ENCODE measurements around the gene ZBTB18. TPM values are rescaled to one million over a fixed set of nuclear protein-coding genes. Genes with fewer than 3 reads are reported as not detected.

Gene ZBTB18
- total RNA-seq, 1 experiment from 2014 or later, result 12.1 TPM

DNA sequence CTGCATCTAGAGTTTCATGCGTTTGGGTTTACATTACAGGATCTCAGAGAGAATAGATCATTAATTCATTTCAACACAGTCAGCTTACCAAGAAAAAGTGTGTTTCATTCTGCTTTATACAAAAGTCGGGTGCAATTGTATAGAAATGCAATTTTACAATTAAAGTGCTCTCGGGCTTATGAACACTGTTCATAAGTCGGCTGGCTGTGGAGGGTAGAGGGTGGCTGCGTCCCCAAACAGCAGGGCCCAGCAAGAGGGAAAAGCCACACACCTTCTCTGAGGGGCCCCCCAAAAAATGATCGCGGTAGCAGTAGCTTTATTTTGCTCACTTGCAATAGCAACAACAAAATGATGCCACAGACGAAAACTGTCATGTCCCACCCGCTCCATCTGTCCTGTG is 13.8 kb upstream of the ZBTB18 start:
- no peaks in the 10 kb centered on the region; the same call in 1 of the 2 replicates for H3K27me3 Mint-ChIP-seq (ENCODE audit: low read depth)

More for the DNA sequence above, 13.8 kb upstream of the ZBTB18 start:
- no peaks in the 10 kb centered on the region for H3K9me3 Mint-ChIP-seq
- H3K4me1 Mint-ChIP-seq, result peaks cover 2 to 4% of the 10 kb centered on the region in 2 experiments; a peak in 3 of 4 replicates
- H3K4ac ChIP-seq (ENCODE audit: low read depth, low read length), result no peak overlapping the region
- H4K20me1 ChIP-seq (ENCODE audit: control insufficient read depth, insufficient read depth, insufficient read length), result no peaks in the 10 kb centered on the region
- no peak overlapping the region for H4K91ac ChIP-seq (ENCODE audit: insufficient read length, low read depth, low read length)
- H3K23ac ChIP-seq (ENCODE audit: insufficient read length, low read depth, low read length), result no peak overlapping the region
- no peak overlapping the region for H2BK120ac ChIP-seq (ENCODE audit: low read depth, low read length, poor library complexity, severe bottlenecking)
- H3K4me1 ChIP-seq (ENCODE audit: insufficient read depth, low read length), result no peaks in the 10 kb centered on the region
- TF ChIP-seq, protein P1, sequence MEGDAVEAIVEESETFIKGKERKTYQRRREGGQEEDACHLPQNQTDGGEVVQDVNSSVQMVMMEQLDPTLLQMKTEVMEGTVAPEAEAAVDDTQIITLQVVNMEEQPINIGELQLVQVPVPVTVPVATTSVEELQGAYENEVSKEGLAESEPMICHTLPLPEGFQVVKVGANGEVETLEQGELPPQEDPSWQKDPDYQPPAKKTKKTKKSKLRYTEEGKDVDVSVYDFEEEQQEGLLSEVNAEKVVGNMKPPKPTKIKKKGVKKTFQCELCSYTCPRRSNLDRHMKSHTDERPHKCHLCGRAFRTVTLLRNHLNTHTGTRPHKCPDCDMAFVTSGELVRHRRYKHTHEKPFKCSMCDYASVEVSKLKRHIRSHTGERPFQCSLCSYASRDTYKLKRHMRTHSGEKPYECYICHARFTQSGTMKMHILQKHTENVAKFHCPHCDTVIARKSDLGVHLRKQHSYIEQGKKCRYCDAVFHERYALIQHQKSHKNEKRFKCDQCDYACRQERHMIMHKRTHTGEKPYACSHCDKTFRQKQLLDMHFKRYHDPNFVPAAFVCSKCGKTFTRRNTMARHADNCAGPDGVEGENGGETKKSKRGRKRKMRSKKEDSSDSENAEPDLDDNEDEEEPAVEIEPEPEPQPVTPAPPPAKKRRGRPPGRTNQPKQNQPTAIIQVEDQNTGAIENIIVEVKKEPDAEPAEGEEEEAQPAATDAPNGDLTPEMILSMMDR (conservative IDR thresholded peaks at IDR 0.05), result no peak
- H2BK15ac ChIP-seq (ENCODE audit: low read depth, low read length), result no peak overlapping the region
- no peaks in the 10 kb centered on the region for H3K36me3 Mint-ChIP-seq (ENCODE audit: insufficient read depth in 1 of 3, low read depth in 3 of 3)
- H3K4me3 Mint-ChIP-seq, result no peak overlapping the region
- H3K79me2 ChIP-seq (ENCODE audit: insufficient read depth, low read length), result no peaks in the 10 kb centered on the region
- H3K27ac Mint-ChIP-seq, result 0 out of 7 replicates have a peak overlapping the region, but pooled peaks of 1 of the 3 experiments have one; percentile 36
- no peak overlapping the region for H2AFZ ChIP-seq (ENCODE audit: low read length)
- no peak overlapping the region for H3K4me2 ChIP-seq (ENCODE audit: insufficient read depth, insufficient read length, low read length)
- no peaks in the 10 kb centered on the region for H3K27me3 ChIP-seq (ENCODE audit: insufficient read depth, low read length)
- H2BK12ac ChIP-seq (ENCODE audit: insufficient read length, low read depth, low read length), result no peak overlapping the region
- no peak overlapping the region for H2AK5ac ChIP-seq (ENCODE audit: insufficient read length, low read length)
- no peak overlapping the region for H3K14ac ChIP-seq (ENCODE audit: insufficient read depth, low read length)
- no peak overlapping the region for H3K18ac ChIP-seq (ENCODE audit: insufficient read length, low read depth, low read length)
- H2BK5ac ChIP-seq (ENCODE audit: insufficient read length, low read length), result no peak overlapping the region
- H3K56ac ChIP-seq (ENCODE audit: insufficient read length, low read depth, low read length), result no peak overlapping the region
- no peak overlapping the region for H2BK20ac ChIP-seq (ENCODE audit: low read depth, low read length, poor library complexity, severe bottlenecking)
- no CpG with 5 or more reads among the region's 9 CpGs for WGBS (ENCODE audit: extremely low coverage, insufficient read length, low lambda C conversion rate)
- no peaks in the 10 kb centered on the region for H3K23me2 ChIP-seq (ENCODE audit: insufficient read length, low read depth, low read length, poor library complexity, severe bottlenecking)
- H4K5ac ChIP-seq (ENCODE audit: insufficient read length, low read depth, low read length), result no peak overlapping the region
- H3K9ac ChIP-seq (ENCODE audit: extremely low read depth, insufficient read length, low read length), result no peak overlapping the region
- no peak for DNase-seq
- no peak overlapping the region for H3T11ph ChIP-seq (ENCODE audit: low read length)
- no peak overlapping the region for H3K27ac ChIP-seq (ENCODE audit: insufficient read length, low read depth, low read length)
- H3K9me3 ChIP-seq (ENCODE audit: control insufficient read depth, low read depth, low read length), result no peaks in the 10 kb centered on the region
- no peak overlapping the region for H4K8ac ChIP-seq (replicated peaks; ENCODE audit: insufficient read length, low read depth, low read length)
- H3K79me1 ChIP-seq (ENCODE audit: insufficient read depth, low read depth, low read length, poor library complexity, severe bottlenecking), result no peaks in the 10 kb centered on the region

All from H9 (cell line).